SK-N-MC (cell line): Measurements from ENCODE around the gene ZNF236.

Experiments used
- EZH2 ChIP-seq: fragments of 200-600 bp; sonication (generic); IDR thresholded peaks from one replicate; pipeline ENCODE4 v1.6.1; 2017; ENCODE audit warnings: antibody characterized with exemption
- POLR2AphosphoS5 ChIP-seq: IDR thresholded peaks from 2 replicates; pipeline ENCODE4 v1.6.1; 2012; ENCODE audit warnings: mild to moderate bottlenecking, low read depth, low read length, borderline replicate concordance

GRCh38 chr18:76982841-76983583, 160.7 kb downstream of the ZNF236 start:
- TF ChIP-seq EZH2 (no peak), POLR2AphosphoS5 (no peak)
